Kidney (tissue), 14 donors: ENCODE results near the gene KLF7. TPM values are rescaled to one million over a fixed set of nuclear protein-coding genes. Genes with fewer than 3 reads are reported as not detected.

ENCODE experiments used
- DNase-seq, 5 donors: peaks; one replicate each; pipeline ENCODE4 v3.0.0-alpha.2; 2013 to 2020
- FAIRE-seq: peaks from 2 replicates; lab custom pipeline; 2012; peaks lifted over from hg19 to GRCh38; lab: Jason Lieb, UNC
- H3K27ac ChIP-seq, 2 donors: one replicate each; pipeline ENCODE4 v1.7.0; 2013; ENCODE audit warnings: low read depth in 2 of 2, low read length in 2 of 2, inconsistent platforms in 1 of 2
- H3K27me3 ChIP-seq: one replicate; pipeline ENCODE4 v1.7.1; 2013; ENCODE audit warnings: low read length, inconsistent platforms; ENCODE audit not compliant: control insufficient read depth, insufficient read depth
- H3K36me3 ChIP-seq, 3 donors: one replicate each; pipeline versions ENCODE4 v1.7.0 to v1.7.1; 2013; ENCODE audit warnings: low read length in 3 of 3, control low read depth in 1 of 3, inconsistent platforms in 1 of 3; ENCODE audit not compliant: insufficient read depth in 3 of 3, control insufficient read depth in 2 of 3
- H3K4me1 ChIP-seq, 3 donors: one replicate each; pipeline versions ENCODE4 v1.7.0 to v1.7.1; 2013; ENCODE audit warnings: low read length in 3 of 3, inconsistent platforms in 1 of 3, low read depth in 1 of 3; ENCODE audit not compliant: control insufficient read depth in 2 of 3, insufficient read depth in 2 of 3
- H3K4me3 ChIP-seq, 3 donors: one replicate each; pipeline versions ENCODE4 v1.7.0 to v1.8.1; 2013; ENCODE audit warnings: low read length in 3 of 3, control low read depth in 1 of 3, inconsistent platforms in 1 of 3
- H3K9ac ChIP-seq, 3 donors: one replicate each; pipeline versions ENCODE4 v1.7.0 to v1.7.1; 2013; ENCODE audit warnings: low read length in 3 of 3, control low read depth in 1 of 3, inconsistent platforms in 1 of 3
- H3K9me3 ChIP-seq, 3 donors: one replicate each; pipeline versions ENCODE4 v1.7.0 to v1.7.1; 2013; ENCODE audit warnings: low read length in 3 of 3, control low read depth in 1 of 3, inconsistent platforms in 1 of 3; ENCODE audit not compliant: control insufficient read depth in 2 of 3, insufficient read depth in 1 of 3
- CTCF ChIP-seq: IDR thresholded peaks from 3 replicates; pipeline ENCODE4 v1.5.1; 2012; ENCODE audit warnings: mild to moderate bottlenecking, moderate library complexity, borderline replicate concordance; ENCODE audit not compliant: insufficient read depth; ENCODE audit errors: extremely low read depth
- intact Hi-C: fragments of 100-400 bp; cut with DNase I; formaldehyde crosslinking; loops from one replicate; pipeline ENCODE4 v1.11.1; 2022
- polyA plus RNA-seq: library from polyadenylated mRNA; stranded (reverse); fragments of 350-450 nt; fragmentation: Illumina TruSeq; extraction: RNeasy Lipid Tissue Mini Kit (QIAGEN cat#74804); gene quantifications from one replicate; pipeline ENCODE4 v1.2.3, GENCODE V29; 2014; ENCODE audit warnings: low read depth, low replicate concordance; ENCODE audit not compliant: insufficient read depth
- total RNA-seq: library from RNA; stranded (reverse); fragmentation: NEBNext Ultra II Directional; extraction: Animal tissue kit (Norgen Biotek cat#: 25700); gene quantifications from one replicate; pipeline ENCODE4 v1.2.1, GENCODE V29; 2021
- donor health status: control.
- donor health status: control.
- donor health status: control.
- donor health status: control.
- donor health status: control.
- donor health status: DM: yes; HTN: yes; CAD: no.
- donor health status: Normal renal cell carcinoma (clear cell type).

Gene KLF7
- total and polyA plus RNA-seq, 2 donors from 2014 or later: 2.9 to 61.5 TPM

GRCh38 chr2:207091928-207092327 is 73.8 kb downstream of the KLF7 start:
- DNase-seq (no peak), FAIRE-seq (no peak)
- no peak for TF ChIP-seq CTCF
- Histone ChIP-seq H3K36me3 (no peaks in the 10 kb centered on the region), H3K27ac (no peak overlapping the region), H3K27me3 (no peaks in the 10 kb centered on the region), H3K4me1 (peaks cover 0 to 6% (median 0%) of the 10 kb centered on the region in 3 donors), H3K9ac (no peak overlapping the region), H3K4me3 (no peak overlapping the region), H3K9me3 (no peaks in the 10 kb centered on the region)
- intact Hi-C loops: no loop called here

- no peak for TF ChIP-seq CTCF
- Histone ChIP-seq H3K9me3 (no peaks in the 10 kb centered on the region), H3K9ac (no peak overlapping the region), H3K4me1 (peaks cover 0 to 6% (median 0%) of the 10 kb centered on the region in 3 donors), H3K27ac (no peak overlapping the region), H3K4me3 (no peak overlapping the region), H3K36me3 (no peaks in the 10 kb centered on the region), H3K27me3 (no peaks in the 10 kb centered on the region)
- intact Hi-C loops: no loop called here
- FAIRE-seq (no peak), DNase-seq (no peak)
These were observed 74.6 kb downstream of the KLF7 start for GRCh38 chr2:207091176-207091575.

GRCh38 chr2:207090389-207090788 is 75.4 kb downstream of the KLF7 start:
- intact Hi-C loops: no loop called here
- FAIRE-seq: no peak
- H3K4me1 ChIP-seq: peaks cover 0 to 6% (median 0%) of the 10 kb centered on the region in 3 donors

More at GRCh38 chr2:207090389-207090788, 75.4 kb downstream of the KLF7 start:
- TF ChIP-seq CTCF: no peak
- Histone ChIP-seq H3K27me3 (no peaks in the 10 kb centered on the region), H3K4me3 (no peak overlapping the region), H3K9ac (no peak overlapping the region), H3K9me3 (no peaks in the 10 kb centered on the region), H3K36me3 (peaks cover 0 to 2% (median 0%) of the 10 kb centered on the region in 3 donors), H3K27ac (no peak overlapping the region)
- DNase-seq: no peak
